NB4 (cell line): ENCODE measurements around the gene IGF1R.

Experiments used
- CTCF ChIP-seq: IDR thresholded peaks from one replicate; pipeline ENCODE4 v1.5.1; 2012; ENCODE audit warnings: low read depth, low read length
- MYC ChIP-seq: IDR thresholded peaks from 2 replicates; pipeline ENCODE4 v1.6.1; 2011; ENCODE audit warnings: low read depth, low read length
- POLR2A ChIP-seq: IDR thresholded peaks from 2 replicates; pipeline ENCODE4 v1.6.1; 2011; ENCODE audit warnings: mild to moderate bottlenecking; ENCODE audit not compliant: insufficient read length; ENCODE audit errors: extremely low read depth

DNA sequence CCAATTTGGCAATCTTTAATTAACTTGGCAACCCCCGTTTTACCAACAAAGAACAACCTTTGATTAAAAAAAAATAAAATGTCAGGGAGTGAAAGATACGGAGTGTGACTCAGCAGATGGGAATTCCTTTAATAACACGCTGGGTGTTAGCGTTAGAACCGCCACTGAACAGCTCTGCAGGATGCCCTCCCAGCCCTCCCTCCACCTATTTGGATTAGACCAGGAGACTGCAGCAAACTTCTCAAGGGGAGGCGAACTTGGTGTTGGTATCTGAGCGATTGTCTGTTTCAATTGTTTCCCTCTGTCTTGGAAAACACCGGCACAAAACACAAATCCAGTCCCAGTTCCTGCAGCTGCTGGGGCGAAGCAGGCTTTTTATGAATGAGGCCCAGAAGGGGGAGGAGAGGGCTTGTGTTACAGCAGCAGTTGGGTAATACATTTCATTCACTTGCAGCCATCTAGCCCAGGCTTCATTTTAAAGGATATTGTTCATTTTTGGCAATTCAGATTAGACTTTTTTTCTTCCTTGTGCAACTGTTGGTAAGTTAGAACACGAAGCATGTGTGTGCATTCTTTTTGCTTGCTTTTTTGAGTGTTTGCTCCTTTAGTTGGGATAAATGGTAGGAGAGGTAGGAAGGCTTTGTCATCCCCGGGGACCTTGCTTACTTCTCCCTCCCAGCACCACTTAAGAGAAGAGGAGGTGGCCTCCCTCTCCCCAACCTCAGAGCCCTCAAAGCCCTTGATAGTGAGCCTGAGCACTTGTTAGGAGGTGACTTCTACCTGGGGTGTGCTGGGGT, 152.3 kb downstream of the IGF1R start:
- TF ChIP-seq POLR2A (no peak), CTCF (no peak), MYC (no peak; the same call in 1 of the 2 replicates)
